Smooth muscle cell (in vitro differentiated cells): Measurements from ENCODE around the gene GRIP1. TPM values are rescaled to one million over a fixed set of nuclear protein-coding genes. Genes with fewer than 3 reads are reported as not detected.

Experiments
- DNase-seq: peaks from one replicate; lab custom pipeline; 2025; ENCODE audit not compliant: unreplicated experiment; lab: John Stamatoyannopoulos, UW
- H2AFZ ChIP-seq: fragments of 200-600 bp; sonication (generic); 2 replicates; pipeline ENCODE4 v1.6.0; 2016; ENCODE audit warnings: antibody characterized with exemption, low read depth, mild to moderate bottlenecking
- H3F3A ChIP-seq: fragments of 200-600 bp; sonication (generic); 2 replicates; pipeline ENCODE4 v1.6.0; 2017; ENCODE audit warnings: antibody characterized with exemption, low read depth
- H3K27ac ChIP-seq: fragments of 200-600 bp; sonication (generic); 2 replicates; pipeline ENCODE4 v1.5.1; 2016; ENCODE audit warnings: low read depth, mild to moderate bottlenecking
- H3K27me3 ChIP-seq: fragments of 200-600 bp; sonication (generic); 2 replicates; pipeline ENCODE4 v1.6.1; 2016; ENCODE audit warnings: low read depth, mild to moderate bottlenecking
- H3K36me3 ChIP-seq: fragments of 200-600 bp; sonication (generic); 2 replicates; pipeline ENCODE4 v1.5.1; 2016; ENCODE audit warnings: low read depth
- H3K4me1 ChIP-seq: fragments of 200-600 bp; sonication (generic); 2 replicates; pipeline ENCODE4 v1.5.1; 2016; ENCODE audit warnings: low read depth
- H3K4me2 ChIP-seq: fragments of 200-600 bp; sonication (generic); 2 replicates; pipeline ENCODE4 v1.6.0; 2016; ENCODE audit warnings: mild to moderate bottlenecking
- H3K4me3 ChIP-seq: fragments of 200-600 bp; sonication (generic); 2 replicates; pipeline ENCODE4 v1.5.1; 2016; ENCODE audit warnings: mild to moderate bottlenecking
- H3K79me2 ChIP-seq: fragments of 200-600 bp; sonication (generic); 2 replicates; pipeline ENCODE4 v1.6.0; 2016; ENCODE audit warnings: low read depth, mild to moderate bottlenecking
- H3K9ac ChIP-seq: fragments of 200-600 bp; sonication (generic); 2 replicates; pipeline ENCODE4 v1.6.0; 2016; ENCODE audit warnings: low read depth
- H3K9me3 ChIP-seq: fragments of 200-600 bp; sonication (generic); replicated peaks from 2 replicates; pipeline ENCODE4 v1.5.1; 2016; ENCODE audit warnings: low read depth
- H4K20me1 ChIP-seq: fragments of 200-600 bp; sonication (generic); 2 replicates; pipeline ENCODE4 v1.6.0; 2016; ENCODE audit warnings: low read depth
- WGBS: methylation state at CpG from one replicate; pipeline ENCODE4 v1.1.7; 2016; ENCODE audit warnings: low lambda C conversion rate; 5-methylcytosine and 5-hydroxymethylcytosine counted together
- polyA plus RNA-seq: library from polyadenylated mRNA; unstranded; fragments of >200 nt; fragmentation: Nextera tagmentation; extraction: Ambion mirVana; gene quantifications from 2 replicates; pipeline ENCODE4 v1.2.1, GENCODE V29; 2016
- total RNA-seq: library from RNA; depleted of rRNA; stranded (reverse); fragments of >200 nt; gene quantifications from 2 replicates; pipeline ENCODE4 v1.2.3, GENCODE V29; 2014
- TF ChIP-seq, protein P1 (sequence below): fragments of 200-600 bp; sonication (generic); IDR thresholded peaks from 2 replicates; pipeline ENCODE4 v1.5.1; 2017; ENCODE audit warnings: borderline replicate concordance, mild to moderate bottlenecking, antibody characterized with exemption; ENCODE audit not compliant: insufficient read depth, poor library complexity, severe bottlenecking

GRIP1 gene
- total and polyA plus RNA-seq, 2 experiments from 2014 or later = 4.0 to 5.9 TPM

DNA sequence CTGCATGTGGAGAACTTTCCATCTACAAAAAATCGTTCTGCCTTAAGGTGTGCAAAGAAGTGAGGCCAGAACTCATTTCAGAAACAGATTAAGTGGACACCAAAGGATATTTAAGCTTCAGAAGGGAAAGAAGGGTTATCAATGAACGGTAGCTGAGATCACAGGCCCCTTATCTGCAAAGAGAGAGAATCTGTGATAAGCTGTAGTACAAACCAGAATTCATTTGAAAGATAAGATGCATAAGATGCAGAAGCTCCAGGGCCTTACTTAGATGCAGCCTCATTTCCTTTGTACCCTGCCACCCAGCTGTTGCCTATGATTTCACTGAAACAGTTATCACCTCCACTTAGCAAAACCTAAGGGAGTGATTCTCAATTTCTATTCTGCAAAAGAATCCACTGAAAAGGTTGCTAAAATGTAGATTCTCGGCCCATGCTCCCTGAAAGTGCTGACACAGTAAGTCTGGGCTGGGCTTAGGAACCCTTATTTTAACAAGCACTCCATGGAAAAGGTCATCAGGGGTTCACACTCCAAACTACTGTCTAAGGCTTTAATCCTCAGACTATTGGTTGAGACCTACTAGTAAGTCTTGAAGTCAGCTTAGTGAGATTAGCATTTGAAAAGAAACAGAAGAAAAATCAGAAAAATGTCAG lies 311.7 kb downstream of the GRIP1 start:
- H3K27ac ChIP-seq = no peak overlapping the region
- H4K20me1 ChIP-seq = no peaks in the 10 kb centered on the region
- no peak overlapping the region for H3K4me3 ChIP-seq
- 54% methylated on average over 3 of the region's 3 CpGs for WGBS
- H3K79me2 ChIP-seq = no peaks in the 10 kb centered on the region
- no peak overlapping the region for H3K9ac ChIP-seq
- TF ChIP-seq, protein P1, sequence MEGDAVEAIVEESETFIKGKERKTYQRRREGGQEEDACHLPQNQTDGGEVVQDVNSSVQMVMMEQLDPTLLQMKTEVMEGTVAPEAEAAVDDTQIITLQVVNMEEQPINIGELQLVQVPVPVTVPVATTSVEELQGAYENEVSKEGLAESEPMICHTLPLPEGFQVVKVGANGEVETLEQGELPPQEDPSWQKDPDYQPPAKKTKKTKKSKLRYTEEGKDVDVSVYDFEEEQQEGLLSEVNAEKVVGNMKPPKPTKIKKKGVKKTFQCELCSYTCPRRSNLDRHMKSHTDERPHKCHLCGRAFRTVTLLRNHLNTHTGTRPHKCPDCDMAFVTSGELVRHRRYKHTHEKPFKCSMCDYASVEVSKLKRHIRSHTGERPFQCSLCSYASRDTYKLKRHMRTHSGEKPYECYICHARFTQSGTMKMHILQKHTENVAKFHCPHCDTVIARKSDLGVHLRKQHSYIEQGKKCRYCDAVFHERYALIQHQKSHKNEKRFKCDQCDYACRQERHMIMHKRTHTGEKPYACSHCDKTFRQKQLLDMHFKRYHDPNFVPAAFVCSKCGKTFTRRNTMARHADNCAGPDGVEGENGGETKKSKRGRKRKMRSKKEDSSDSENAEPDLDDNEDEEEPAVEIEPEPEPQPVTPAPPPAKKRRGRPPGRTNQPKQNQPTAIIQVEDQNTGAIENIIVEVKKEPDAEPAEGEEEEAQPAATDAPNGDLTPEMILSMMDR = no peak
- H3K9me3 ChIP-seq = no peaks in the 10 kb centered on the region
- DNase-seq = no peak
- no peaks in the 10 kb centered on the region for H3F3A ChIP-seq
- no peak overlapping the region for H3K4me2 ChIP-seq
- no peaks in the 10 kb centered on the region for H3K4me1 ChIP-seq
- H3K36me3 ChIP-seq = no peaks in the 10 kb centered on the region
- no peak overlapping the region for H2AFZ ChIP-seq
- H3K27me3 ChIP-seq = no peaks in the 10 kb centered on the region

DNA sequence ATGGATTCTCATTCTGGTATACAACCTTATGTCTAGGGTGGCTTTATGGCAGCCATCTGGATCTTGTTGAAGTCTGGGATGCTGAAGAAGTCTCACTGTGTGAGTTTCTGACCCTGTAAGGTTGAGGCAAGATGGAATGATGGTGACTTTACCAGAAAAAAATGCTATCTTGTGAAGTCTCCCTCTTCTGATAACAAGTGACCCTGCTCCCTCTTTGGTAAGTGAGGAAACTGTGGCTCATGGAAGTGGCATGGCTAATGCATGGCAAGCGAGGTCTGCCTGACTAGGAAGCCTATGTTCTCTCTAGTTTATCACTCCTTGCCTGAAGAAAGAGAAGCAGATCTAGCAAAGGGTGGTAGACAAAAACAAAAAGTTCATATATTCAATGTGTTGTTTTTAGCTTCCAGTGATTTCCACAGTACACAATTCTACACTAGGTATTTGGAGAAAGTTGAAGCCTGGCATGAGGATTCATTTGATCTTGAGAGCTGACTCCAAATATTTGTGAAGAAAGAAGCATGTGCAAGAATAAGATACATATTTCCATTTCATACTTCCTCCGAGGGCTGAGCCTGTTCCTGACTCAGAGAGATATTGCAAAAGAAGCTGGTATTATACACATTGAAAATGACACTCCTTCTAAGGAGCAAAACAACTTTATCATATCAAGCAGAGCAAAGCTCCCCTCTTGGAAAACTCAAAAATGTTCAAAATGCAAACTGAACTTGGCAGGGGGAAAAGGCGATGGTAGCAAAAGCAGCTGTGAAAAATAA lies 313.0 kb downstream of the GRIP1 start:
- Histone ChIP-seq H3K36me3 (no peaks in the 10 kb centered on the region), H3K9me3 (no peaks in the 10 kb centered on the region), H3K4me3 (no peak overlapping the region), H3K4me2 (no peak overlapping the region), H3K79me2 (no peaks in the 10 kb centered on the region), H3F3A (no peaks in the 10 kb centered on the region), H3K27me3 (no peaks in the 10 kb centered on the region), H3K4me1 (no peaks in the 10 kb centered on the region), H2AFZ (no peak overlapping the region), H4K20me1 (no peaks in the 10 kb centered on the region), H3K27ac (no peak overlapping the region), H3K9ac (no peak overlapping the region)
- WGBS = 66% methylated on average over 3 of the region's 3 CpGs
- DNase-seq = no peak
- TF ChIP-seq, protein P1 = no peak

DNA sequence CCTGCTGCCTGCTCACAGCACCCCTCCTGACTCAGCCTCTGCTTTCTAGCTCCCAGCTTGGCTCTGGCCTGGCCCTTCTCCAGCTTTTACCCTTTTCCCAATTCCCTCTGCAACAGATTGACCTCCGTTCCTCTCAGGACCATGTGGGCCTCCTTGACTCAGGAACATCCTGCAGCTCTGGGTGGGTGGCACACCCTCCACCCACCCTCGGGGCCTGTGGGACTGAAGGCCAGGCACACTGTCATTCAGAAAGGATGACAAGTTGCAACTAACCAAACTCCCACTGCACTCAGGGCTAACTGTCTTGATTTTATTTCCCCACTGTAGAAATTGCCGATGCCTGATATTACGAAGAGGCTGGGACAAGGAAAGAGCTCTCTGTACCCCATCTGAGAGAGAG lies 317.2 kb downstream of the GRIP1 start:
- whole genome bisulfite sequencing = 95% methylated on average over 4 of the region's 4 CpGs
- H2AFZ ChIP-seq = no peak overlapping the region

More for the DNA sequence above, 317.2 kb downstream of the GRIP1 start:
- Histone ChIP-seq H3K27ac (no peak overlapping the region), H3K4me2 (no peak overlapping the region), H4K20me1 (no peaks in the 10 kb centered on the region), H3K4me3 (no peak overlapping the region), H3K4me1 (no peaks in the 10 kb centered on the region), H3K27me3 (no peaks in the 10 kb centered on the region), H3K79me2 (no peaks in the 10 kb centered on the region), H3K9ac (no peak overlapping the region), H3F3A (no peaks in the 10 kb centered on the region), H3K9me3 (no peaks in the 10 kb centered on the region), H3K36me3 (no peaks in the 10 kb centered on the region)
- TF ChIP-seq, protein P1 = no peak
- no peak for DNase-seq
